ENCODE measurements around the gene ASTN1.
"Not testable (repeated sequence)": the region's sequence is repeated elsewhere in the genome, so short reads cannot be mapped to it uniquely, and the experiment has no call there.

ASTN1 gene

GRCh38 chr1:177103005-177103852 is 61.3 kb downstream of the ASTN1 start:
- no peak for DNase-seq

GRCh38 chr1:177092001-177092400 is 72.5 kb downstream of the ASTN1 start:
- DNase-seq: no peak

- no peak for DNase-seq
Observed at GRCh38 chr1:177091040-177091439, 73.5 kb downstream of the ASTN1 start.

- no peak for DNase-seq
Observed at GRCh38 chr1:177088966-177089365, 75.5 kb downstream of the ASTN1 start.

GRCh38 chr1:177082855-177083693 is 81.4 kb downstream of the ASTN1 start:
- no peak for DNase-seq

GRCh38 chr1:177080564-177080963 is 83.9 kb downstream of the ASTN1 start:
- no peak for DNase-seq

- no peak for DNase-seq
Observed at GRCh38 chr1:177077734-177078499, 86.6 kb downstream of the ASTN1 start.

- no peak for DNase-seq
Observed at GRCh38 chr1:177077006-177077405, 87.5 kb downstream of the ASTN1 start.

GRCh38 chr1:177074811-177075210 is 89.7 kb downstream of the ASTN1 start:
- not testable (repeated sequence) for DNase-seq

- DNase-seq: no peak
Observed at GRCh38 chr1:177069490-177069889, 95.0 kb downstream of the ASTN1 start.

GRCh38 chr1:177067752-177068410 is 96.6 kb downstream of the ASTN1 start:
- DNase-seq: no peak

- DNase-seq: no peak
Observed at GRCh38 chr1:177065430-177065829, 99.1 kb downstream of the ASTN1 start.

- no peak for DNase-seq
Observed at GRCh38 chr1:177063648-177064047, 100.9 kb downstream of the ASTN1 start.

- no peak for DNase-seq
Observed at GRCh38 chr1:177054542-177054941, 110.0 kb downstream of the ASTN1 start.

- no peak for DNase-seq
Observed at GRCh38 chr1:177053648-177054047, 110.9 kb downstream of the ASTN1 start.

- DNase-seq: no peak
Observed at GRCh38 chr1:177048314-177049069, 116.0 kb downstream of the ASTN1 start.

- no peak for DNase-seq
Observed at GRCh38 chr1:177045151-177045550, 119.4 kb downstream of the ASTN1 start.

GRCh38 chr1:177044390-177044789 is 120.1 kb downstream of the ASTN1 start:
- DNase-seq: no peak

GRCh38 chr1:177043597-177043996 is 120.9 kb downstream of the ASTN1 start:
- DNase-seq: no peak

- no peak for DNase-seq
Observed at GRCh38 chr1:177035586-177035985, 128.9 kb downstream of the ASTN1 start.

GRCh38 chr1:177033628-177034027 is 130.9 kb downstream of the ASTN1 start:
- no peak for DNase-seq

GRCh38 chr1:177032434-177032833 is 132.1 kb downstream of the ASTN1 start:
- no peak for DNase-seq

All from activated CD4-positive, alpha-beta T cell treated with anti-CD3 and anti-CD28 coated beads for 4 hours (primary cell).